Activated naive CD8-positive, alpha-beta T cell treated with anti-CD3 and anti-CD28 coated beads, Interleukin-2, amount 50 U/mL, for 24 hours (primary cell): ENCODE results near the gene PARD6G.
"Not testable (repeated sequence)": the region's sequence is repeated elsewhere in the genome, so short reads cannot be mapped to it uniquely, and the experiment has no call there.

ENCODE experiments used
- ATAC-seq: fragments of 150-1000 bp; cut with Tn5 transposase; one replicate; pipeline ENCODE4 v1.10.0; 2021
- DNase-seq: peaks from one replicate; pipeline ENCODE4 v3.0.0; 2021
- H3K27ac Mint-ChIP-seq: one replicate; pipeline ENCODE4 v1.8.0; 2021; ENCODE audit warnings: mild to moderate bottlenecking, mixed read lengths
- H3K27me3 Mint-ChIP-seq: one replicate; pipeline ENCODE4 v1.8.0; 2021; ENCODE audit warnings: mixed read lengths
- H3K36me3 Mint-ChIP-seq: one replicate; pipeline ENCODE4 v1.8.0; 2021; ENCODE audit warnings: low read depth, mixed read lengths
- H3K4me1 Mint-ChIP-seq: one replicate; pipeline ENCODE4 v1.8.0; 2021; ENCODE audit warnings: mixed read lengths
- H3K4me3 Mint-ChIP-seq: one replicate; pipeline ENCODE4 v1.8.0; 2021; ENCODE audit warnings: mild to moderate bottlenecking, moderate library complexity, mixed read lengths
- H3K9me3 Mint-ChIP-seq: one replicate; pipeline ENCODE4 v1.8.0; 2021; ENCODE audit warnings: mixed read lengths

Gene PARD6G

DNA sequence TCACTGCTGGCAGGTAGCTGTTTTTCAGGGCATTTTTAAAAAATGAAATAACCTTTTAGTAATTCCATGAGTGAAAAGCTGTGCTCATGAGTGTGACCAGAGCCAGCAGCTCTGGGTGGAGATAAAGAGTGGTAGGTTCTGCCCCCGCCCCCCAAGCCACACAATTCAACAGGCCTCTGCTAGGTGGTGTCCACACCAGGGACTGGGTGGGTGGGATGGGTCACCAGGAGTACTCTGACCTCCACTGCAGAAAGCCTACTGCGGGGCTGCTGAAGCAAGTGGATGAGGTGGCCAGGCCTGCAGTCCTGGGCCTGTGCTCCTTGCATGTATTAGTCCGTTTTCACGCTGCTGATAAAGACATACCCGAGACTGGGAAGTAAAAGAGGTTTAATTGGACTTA, 15.3 kb downstream of the PARD6G start:
- Mint-ChIP-seq H3K4me3 (no peak overlapping the region), H3K9me3 (peaks cover 4% of the 10 kb centered on the region), H3K27ac (no peak overlapping the region), H3K27me3 (peaks cover 14% of the 10 kb centered on the region), H3K4me1 (no peaks in the 10 kb centered on the region), H3K36me3 (no peaks in the 10 kb centered on the region)
- DNase-seq, result no peak
- no peak for ATAC-seq

DNA sequence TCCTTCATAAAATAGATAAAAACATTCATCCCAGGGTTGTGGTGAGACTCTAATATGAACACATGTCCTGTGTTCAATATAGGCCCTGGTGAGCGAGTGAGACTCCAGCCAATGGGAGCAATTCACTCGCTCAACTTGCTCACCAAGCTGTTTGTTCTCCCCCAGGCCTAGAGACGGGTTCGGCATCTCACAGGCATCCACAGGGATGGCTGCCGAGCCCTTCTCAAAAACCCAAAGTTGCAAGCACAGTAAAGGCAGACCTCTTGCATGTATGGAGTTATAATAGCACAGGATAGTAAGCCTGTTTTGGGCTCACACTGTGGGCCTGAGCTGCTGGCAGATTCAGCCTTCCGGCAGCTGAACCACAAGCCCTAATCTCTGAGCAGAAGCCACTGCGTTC, 15.7 kb downstream of the PARD6G start:
- DNase-seq (no peak), ATAC-seq (no peak)
- Mint-ChIP-seq H3K36me3 (no peaks in the 10 kb centered on the region), H3K4me3 (no peak overlapping the region), H3K9me3 (peaks cover 3% of the 10 kb centered on the region), H3K4me1 (no peaks in the 10 kb centered on the region), H3K27me3 (peaks cover 12% of the 10 kb centered on the region), H3K27ac (no peak overlapping the region)

DNA sequence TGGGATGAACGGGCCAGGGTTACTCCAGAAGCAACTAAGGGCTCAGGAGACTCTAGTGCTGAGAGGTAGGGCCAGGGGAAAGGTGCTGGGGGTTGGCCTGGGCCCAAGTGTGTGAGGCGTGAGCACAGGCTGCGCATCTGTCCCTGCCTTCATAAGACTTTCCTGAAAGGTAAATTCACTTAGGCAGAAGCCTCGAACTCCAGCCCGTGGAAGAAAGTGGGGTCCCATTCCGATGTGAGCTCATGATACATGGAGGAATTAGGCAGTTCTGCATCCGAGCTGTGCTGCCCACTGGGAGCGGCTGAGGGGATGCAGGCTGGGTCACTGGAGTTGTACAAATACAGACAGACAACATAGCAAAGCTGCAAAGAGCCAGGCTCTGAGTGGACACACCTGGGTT, 16.2 kb downstream of the PARD6G start:
- Mint-ChIP-seq H3K4me1 (no peaks in the 10 kb centered on the region), H3K27me3 (peaks cover 10% of the 10 kb centered on the region), H3K9me3 (no peaks in the 10 kb centered on the region), H3K27ac (no peak overlapping the region), H3K4me3 (no peak overlapping the region), H3K36me3 (no peaks in the 10 kb centered on the region)
- ATAC-seq (no peak), DNase-seq (no peak)

DNA sequence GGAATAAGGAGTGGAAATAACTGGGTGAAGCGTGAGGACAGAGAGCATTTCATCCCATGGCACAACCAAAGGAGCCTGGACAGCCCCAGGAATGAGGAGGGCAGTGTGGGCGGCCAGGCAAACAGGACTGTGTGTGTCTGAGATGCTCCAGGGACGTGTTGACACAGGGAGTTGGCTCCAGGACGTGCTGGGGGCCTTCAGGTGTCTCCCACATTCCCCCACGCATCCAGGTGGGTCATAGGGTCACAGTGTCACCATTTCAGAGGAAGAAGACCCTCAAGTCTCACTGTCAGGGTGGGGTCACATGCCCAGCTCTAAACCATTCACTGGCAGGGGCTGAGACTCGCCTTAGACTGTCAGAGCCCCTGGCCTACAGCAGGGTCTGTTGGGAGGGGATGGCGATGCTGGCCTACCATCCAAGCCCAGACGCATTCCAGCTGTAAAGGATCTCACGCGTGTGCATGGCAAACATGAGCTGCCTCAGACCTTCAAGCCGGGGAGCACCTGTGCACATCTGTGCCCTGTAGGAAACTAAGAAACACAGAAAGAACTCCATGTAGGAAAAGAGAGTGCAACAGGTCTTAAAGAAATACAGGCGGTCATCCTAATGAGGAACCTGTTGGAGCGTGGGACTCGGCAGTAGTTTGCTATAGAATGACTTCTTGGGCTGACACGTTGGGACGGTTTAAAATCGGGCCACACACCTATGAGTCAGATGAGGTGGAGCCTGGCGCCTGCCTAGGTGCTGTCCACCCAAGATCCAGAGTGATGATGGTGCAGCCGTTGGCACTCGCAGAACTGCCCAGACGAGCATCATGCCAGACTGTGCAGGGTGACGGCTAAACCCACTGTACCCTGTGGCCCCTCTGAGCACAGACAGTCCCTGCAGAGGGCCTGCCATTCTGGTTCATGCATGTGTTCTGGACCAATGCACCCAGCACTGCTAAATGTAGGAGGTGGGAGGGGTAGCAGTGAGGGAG, 17.3 kb downstream of the PARD6G start:
- no peaks in the 10 kb centered on the region for H3K9me3 Mint-ChIP-seq
- no peak for DNase-seq
- no peak overlapping the region for H3K4me3 Mint-ChIP-seq
- H3K36me3 Mint-ChIP-seq, result no peaks in the 10 kb centered on the region
- no peaks in the 10 kb centered on the region for H3K4me1 Mint-ChIP-seq
- H3K27me3 Mint-ChIP-seq, result peaks cover 6% of the 10 kb centered on the region
- ATAC-seq, result no peak
- H3K27ac Mint-ChIP-seq, result no peak overlapping the region

DNA sequence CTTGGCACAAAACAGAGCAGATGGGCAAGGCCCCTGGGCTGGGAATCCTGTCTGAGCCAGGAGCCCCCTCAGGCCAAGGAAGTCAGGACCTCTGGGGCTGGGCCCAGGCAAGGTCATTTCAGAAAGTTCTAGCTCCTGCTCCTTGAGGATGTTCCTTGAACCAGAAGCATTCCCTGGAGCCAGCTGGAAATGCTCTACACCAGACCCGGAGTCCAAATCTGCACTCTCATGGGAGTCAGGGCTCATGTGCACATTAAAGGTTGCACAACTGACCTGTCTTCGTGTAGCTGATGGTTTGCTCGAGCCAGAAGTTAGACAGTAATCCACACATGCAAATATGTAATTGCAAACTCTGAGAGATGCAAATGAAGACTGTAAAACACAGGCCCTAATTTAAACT, 18.0 kb downstream of the PARD6G start:
- DNase-seq, result no peak
- Mint-ChIP-seq H3K36me3 (no peaks in the 10 kb centered on the region), H3K4me1 (no peaks in the 10 kb centered on the region), H3K27me3 (peaks cover 6% of the 10 kb centered on the region), H3K9me3 (no peaks in the 10 kb centered on the region), H3K4me3 (no peak overlapping the region), H3K27ac (no peak overlapping the region)
- ATAC-seq, result no peak

DNA sequence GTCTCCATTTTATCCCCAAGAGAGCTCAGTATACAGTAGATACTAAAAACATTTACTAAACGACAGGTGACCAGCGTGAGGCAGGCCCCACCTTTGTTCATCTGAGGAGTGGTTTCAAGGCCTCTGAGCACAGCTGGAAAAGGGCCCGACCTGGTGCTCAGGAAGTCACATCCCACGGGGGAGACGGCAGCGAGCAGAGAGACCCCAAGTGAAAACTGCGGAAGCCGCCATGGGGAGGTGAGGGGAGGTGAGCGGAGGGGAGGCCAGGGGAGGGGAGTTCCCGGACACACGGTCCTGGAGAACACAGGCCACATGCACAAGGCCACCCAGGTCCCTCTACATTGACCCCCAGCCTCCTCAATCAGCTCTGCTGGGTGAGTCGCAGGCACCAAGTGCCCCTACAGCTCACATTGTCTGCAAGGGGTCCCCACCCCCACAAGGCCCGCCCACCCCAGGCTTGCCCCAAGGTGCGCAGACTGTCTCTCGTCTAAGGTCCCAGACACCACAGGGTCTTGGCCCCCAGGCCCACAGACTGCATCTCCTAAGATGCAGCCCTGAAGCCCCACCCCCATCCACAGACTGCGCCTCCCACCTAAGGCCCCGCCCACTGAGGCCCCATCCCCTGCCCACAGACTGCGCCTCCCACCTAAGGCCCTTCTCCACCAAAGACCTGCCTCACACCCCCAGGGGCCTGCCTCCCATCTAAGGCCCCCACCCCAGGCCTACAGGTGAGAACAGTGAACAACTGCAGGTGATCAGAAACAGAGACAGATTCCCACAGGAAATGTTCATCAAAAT, 19.1 kb downstream of the PARD6G start:
- Mint-ChIP-seq H3K4me3 (no peak overlapping the region), H3K27me3 (peaks cover 4% of the 10 kb centered on the region), H3K36me3 (no peaks in the 10 kb centered on the region), H3K27ac (no peak overlapping the region), H3K4me1 (no peaks in the 10 kb centered on the region), H3K9me3 (no peaks in the 10 kb centered on the region)
- ATAC-seq, result no peak
- no peak for DNase-seq

DNA sequence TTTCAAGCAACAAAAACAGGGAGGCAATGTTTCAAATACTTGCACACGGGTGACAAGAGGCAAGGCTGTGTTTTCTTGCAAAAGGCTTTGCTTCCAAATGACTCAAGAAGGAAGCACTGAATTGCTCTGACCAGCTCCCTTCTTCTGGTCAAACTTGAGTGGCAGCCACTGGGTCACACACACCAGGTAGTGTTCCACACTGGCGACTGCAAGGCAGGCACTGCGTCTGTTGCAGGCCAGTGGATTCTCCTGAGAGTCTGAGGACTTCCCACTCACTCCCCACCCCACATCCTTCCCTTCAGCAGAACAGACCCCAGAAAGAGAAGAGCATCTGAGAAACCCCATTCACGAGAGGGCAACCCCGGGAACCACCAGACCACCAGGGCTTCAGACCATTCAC, 19.8 kb downstream of the PARD6G start:
- ATAC-seq (no peak), DNase-seq (no peak)
- Mint-ChIP-seq H3K9me3 (no peaks in the 10 kb centered on the region), H3K27me3 (peaks cover 3% of the 10 kb centered on the region), H3K36me3 (no peaks in the 10 kb centered on the region), H3K27ac (no peak overlapping the region), H3K4me1 (no peaks in the 10 kb centered on the region), H3K4me3 (no peak overlapping the region)

DNA sequence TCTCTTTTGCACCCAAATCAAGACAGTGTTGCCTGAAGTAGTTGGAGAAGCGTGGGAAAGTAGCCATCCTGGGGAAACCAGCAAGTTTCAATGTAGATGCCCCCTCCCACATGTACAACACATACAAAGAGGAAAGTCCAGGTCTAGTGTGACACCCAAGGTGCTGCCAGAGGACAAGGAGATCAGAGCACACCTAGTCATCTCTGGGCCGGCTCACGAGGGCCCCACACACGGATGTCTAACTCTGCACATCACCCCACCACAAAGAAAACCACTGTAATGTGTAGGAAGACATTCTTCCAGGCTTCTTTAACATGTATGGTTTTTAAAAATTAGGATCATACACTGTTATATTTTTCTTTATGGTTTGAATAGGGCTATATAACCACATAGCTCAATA, 21.6 kb downstream of the PARD6G start:
- Mint-ChIP-seq H3K9me3 (peaks cover 4% of the 10 kb centered on the region), H3K27ac (no peak overlapping the region), H3K4me1 (no peaks in the 10 kb centered on the region), H3K36me3 (peaks cover 1% of the 10 kb centered on the region), H3K27me3 (peaks cover 7% of the 10 kb centered on the region), H3K4me3 (no peak overlapping the region)
- DNase-seq, result no peak
- no peak for ATAC-seq

DNA sequence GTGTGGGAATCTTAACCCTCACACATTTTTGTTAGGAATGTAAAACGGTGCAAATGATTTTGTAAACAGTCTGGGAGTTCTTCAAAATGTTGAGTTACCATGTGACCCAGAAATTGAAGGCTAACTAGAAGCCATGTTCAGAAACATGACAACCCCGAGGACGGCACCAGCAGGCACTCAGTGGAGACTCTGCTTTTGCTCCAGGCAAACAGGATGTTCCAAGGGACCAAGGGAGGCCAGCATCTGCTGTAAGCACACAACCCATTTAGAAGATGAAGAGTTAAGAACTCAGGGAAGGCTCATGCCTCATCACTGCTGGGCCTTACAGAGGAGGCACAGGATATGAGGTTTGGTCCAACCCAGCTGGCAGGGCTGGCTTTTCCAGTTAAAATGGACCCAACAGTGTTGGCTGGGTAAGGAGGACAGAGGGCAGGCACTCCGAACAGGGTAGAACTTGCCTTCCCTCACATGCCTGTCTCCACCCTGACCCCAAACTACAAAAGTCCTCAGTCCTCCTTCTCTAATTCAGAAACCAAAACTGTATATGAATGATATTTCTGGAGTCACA, 23.6 kb downstream of the PARD6G start:
- no peak for DNase-seq
- Mint-ChIP-seq H3K9me3 (peaks cover 4% of the 10 kb centered on the region), H3K4me1 (no peaks in the 10 kb centered on the region), H3K4me3 (no peak overlapping the region), H3K27ac (no peak overlapping the region), H3K36me3 (peaks cover 1% of the 10 kb centered on the region), H3K27me3 (peaks cover 7% of the 10 kb centered on the region)
- no peak for ATAC-seq

DNA sequence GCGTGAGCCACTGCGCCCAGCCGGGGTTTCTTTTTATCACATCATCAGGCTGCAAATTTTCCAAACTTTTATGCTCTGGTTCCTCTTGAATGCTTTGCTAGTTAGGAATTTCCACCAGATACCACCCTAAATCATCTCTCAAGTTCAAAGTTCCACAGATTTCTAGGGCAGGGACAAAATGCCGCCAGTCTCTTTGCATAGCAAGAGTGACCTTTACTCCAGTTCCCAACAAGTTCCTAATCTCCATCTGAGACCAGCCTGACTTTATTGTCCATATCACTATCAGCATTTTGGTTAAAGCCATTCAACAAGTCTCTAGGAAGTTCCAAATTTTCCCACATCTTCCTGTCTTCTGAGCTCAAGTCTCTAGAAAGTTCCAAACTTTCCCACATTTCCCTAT, 27.8 kb downstream of the PARD6G start:
- not testable (repeated sequence) for H3K36me3 Mint-ChIP-seq, H3K4me3 Mint-ChIP-seq, ATAC-seq

DNA sequence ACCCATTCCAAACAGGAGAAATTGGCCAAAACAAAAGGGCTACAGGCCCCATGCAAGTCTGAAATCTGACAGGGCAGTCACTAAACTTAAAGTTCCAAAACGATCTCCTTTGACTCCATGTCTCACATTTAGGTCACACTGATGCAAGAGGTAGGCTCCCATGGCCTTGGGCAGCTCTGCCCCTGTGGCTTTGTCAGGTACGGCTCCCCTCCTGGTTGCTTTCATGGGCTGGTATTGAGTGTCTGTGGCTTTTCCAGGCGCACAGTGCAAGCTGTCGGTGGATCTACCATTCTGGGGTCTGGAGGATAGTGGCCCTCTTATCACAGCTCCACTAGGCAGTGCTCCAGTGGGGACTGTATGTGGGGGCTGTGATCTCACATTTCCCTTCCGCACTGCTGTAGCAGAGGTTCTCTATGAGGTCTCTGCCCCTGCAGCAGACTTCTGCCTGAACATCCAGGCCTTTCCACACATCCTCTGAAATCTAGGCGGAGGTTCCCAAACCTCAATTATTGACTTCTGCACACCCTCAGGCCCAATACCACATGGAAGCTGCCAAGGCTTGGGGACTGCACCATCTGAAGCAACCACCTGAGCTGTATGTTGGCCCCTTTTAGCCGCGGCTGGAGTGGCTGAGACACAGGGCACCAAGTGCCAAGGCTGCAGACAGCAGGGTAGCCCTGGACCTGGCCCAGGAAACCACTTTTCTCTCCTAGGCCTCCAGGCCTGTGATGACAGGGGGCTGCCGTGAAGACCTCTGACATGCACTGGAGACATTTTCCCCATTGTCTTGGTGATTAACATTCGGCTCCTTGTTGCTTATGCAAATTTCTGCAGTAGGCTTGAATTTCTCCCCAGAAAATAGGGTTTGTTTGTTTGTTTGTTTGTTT, 28.7 kb downstream of the PARD6G start:
- Mint-ChIP-seq H3K4me1 (no peaks in the 10 kb centered on the region), H3K9me3 (peaks cover 14% of the 10 kb centered on the region), H3K4me3 (no peak overlapping the region), H3K27me3 (peaks cover 11% of the 10 kb centered on the region), H3K27ac (no peak overlapping the region), H3K36me3 (peaks cover 3% of the 10 kb centered on the region)
- DNase-seq, result no peak
- no peak for ATAC-seq

More for the DNA sequence above, 27.8 kb downstream of the PARD6G start:
- DNase-seq, H3K27me3 Mint-ChIP-seq, H3K27ac Mint-ChIP-seq, H3K4me1 Mint-ChIP-seq: not testable (repeated sequence)
- H3K9me3 Mint-ChIP-seq, result peaks cover 12% of the 10 kb centered on the region

DNA sequence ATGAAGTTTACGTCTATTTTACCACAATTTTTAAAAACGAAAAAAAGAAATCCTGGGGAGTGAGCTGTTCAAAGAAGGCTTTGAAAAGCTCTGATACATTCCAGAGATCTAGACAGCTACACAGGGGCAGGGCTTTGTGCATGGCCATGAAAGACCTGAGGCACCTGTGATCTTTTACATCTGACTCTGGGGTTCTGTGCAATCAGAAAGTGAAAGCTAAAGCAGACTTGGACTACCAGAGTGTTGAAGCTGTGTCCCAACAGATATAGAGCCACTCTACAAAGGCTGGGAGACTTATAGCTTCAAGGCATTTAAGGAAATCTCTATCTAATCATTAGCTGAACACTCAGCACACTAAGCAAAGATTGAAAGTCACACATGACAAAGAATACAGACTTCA, 34.1 kb downstream of the PARD6G start:
- H3K9me3 Mint-ChIP-seq, result peaks cover 15% of the 10 kb centered on the region
- peaks cover 2% of the 10 kb centered on the region for H3K36me3 Mint-ChIP-seq
- H3K4me1 Mint-ChIP-seq, result no peaks in the 10 kb centered on the region
- DNase-seq (no peak), ATAC-seq (no peak)
- no peak overlapping the region for H3K27ac Mint-ChIP-seq
- peaks cover 20% of the 10 kb centered on the region for H3K27me3 Mint-ChIP-seq
- no peak overlapping the region for H3K4me3 Mint-ChIP-seq

DNA sequence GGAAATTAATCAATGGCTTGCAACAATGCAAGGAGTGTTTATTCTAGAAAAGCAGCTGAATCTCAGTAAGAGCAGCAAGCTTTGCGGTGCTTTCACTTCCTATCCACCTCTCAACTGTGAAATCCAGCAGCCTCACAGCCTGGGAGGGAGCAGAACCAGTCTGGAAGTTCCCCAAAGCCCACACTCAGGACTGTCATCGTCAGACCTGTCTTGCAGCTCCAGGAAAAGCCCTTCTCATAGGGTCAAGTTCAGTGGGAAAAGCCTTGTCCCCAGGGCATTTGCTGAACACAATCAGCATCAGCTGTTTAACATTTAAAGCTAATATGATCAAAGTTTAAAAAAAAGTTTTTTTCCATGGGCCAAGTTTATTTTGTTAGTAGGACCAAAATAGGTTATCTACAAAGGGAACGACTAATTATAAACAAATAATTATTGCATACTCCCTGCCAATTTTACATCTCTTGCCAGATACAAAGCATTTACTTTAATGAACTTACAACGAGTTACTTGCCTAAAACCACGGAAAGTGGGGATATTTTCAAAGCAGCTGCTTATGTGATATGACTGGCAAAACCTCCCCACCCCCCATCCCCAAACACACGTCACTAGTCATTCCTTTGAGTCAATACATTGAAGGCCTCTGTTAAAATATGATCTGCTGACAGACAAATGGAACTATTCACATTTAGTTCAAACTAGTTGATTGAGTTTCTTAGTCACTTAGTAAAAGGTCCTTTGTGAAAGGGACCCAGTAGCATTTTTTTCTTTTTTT, 36.8 kb downstream of the PARD6G start:
- no peaks in the 10 kb centered on the region for H3K4me1 Mint-ChIP-seq
- peaks cover 23% of the 10 kb centered on the region for H3K27me3 Mint-ChIP-seq
- DNase-seq (no peak), ATAC-seq (no peak)
- H3K9me3 Mint-ChIP-seq, result peaks cover 15% of the 10 kb centered on the region
- H3K36me3 Mint-ChIP-seq, result peaks cover 2% of the 10 kb centered on the region
- no peak overlapping the region for H3K27ac Mint-ChIP-seq
- no peak overlapping the region for H3K4me3 Mint-ChIP-seq
